ENCODE measurements around the gene ZSWIM2. TPM values are rescaled to one million over a fixed set of nuclear protein-coding genes. Genes with fewer than 3 reads are reported as not detected.
"Not testable (repeated sequence)": the region's sequence is repeated elsewhere in the genome, so short reads cannot be mapped to it uniquely, and the experiment has no call there.

Gene ZSWIM2
- not detected for polyA plus RNA-seq (ENCODE audit: insufficient read length in 3 of 3)

DNA sequence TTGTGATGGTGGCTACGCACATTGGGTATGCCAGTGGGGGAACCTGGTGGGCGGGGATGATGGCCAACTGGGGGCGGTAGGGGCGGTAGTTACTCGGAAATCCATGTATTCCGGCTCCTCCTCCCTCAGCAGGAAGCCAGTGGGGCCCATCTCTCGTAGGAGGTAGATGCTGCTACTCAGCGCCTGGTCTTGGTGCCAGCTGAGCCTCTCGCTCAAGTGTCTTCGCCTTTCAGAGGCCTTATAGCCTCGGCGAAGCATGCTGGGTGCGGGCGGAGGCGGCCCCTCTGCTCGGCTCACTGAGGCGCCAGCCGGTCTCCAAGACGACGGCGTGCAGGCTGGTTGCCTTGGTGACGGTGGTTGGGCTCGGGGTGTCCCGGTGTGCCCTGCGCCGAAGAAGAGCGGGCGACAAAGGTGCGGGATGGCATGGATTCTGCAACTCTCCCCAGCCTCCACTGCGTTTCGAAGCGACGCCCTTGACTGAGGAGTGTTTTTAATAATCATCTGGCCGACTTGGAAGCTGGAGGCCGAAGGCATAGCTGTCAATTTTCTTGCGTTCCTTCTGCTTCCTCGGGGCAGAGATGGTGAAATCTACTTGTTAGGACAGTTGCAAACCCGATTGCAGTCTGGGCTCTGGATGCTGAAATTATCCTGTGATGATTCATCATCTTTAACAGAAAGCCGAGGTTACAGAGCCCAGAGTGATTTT is at the start of gene ZSWIM2:
Gene ZSWIM2 (minus strand): TSS at position 298 of the 706 bp plus-strand sequence. CDS start 40 bp downstream, at position 258.
- DNase-seq (ENCODE audit: low read depth in 3 of 3, low spot score in 2 of 3) = peak in 1 of 3 donors; percentile 41

DNA sequence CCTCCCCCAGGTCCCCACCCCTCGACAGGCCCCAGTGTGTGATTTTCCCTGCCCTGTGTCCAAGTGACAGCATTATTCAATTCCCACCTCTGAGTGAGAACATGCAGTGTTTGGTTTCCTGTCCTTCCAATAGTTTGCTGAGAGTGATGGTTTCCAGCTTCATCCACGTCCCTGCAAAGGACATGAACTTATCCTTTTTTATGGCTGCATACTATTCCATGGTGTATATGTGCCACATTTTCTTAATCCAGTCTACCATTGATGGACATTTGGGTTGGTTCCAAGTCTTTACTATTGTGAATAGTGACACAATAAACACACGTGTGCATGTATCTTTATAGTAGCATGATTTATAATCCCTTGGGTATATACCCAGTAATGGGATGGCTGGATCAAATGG is 47.2 kb upstream of the ZSWIM2 start:
- not testable (repeated sequence) for DNase-seq (ENCODE audit: low read depth in 3 of 3, low spot score in 2 of 3)

- DNase-seq (ENCODE audit: low read depth in 3 of 3, low spot score in 2 of 3) = no peak
Observed at GRCh38 chr2:186895451-186895850, 46.5 kb upstream of the ZSWIM2 start.

- no peak for DNase-seq (ENCODE audit: low read depth in 3 of 3, low spot score in 2 of 3)
Observed at GRCh38 chr2:186894478-186894877, 45.5 kb upstream of the ZSWIM2 start.

GRCh38 chr2:186892821-186893220 is 43.9 kb upstream of the ZSWIM2 start:
- no peak for DNase-seq (ENCODE audit: low read depth in 3 of 3, low spot score in 2 of 3)

- no peak for DNase-seq (ENCODE audit: low read depth in 3 of 3, low spot score in 2 of 3)
Observed at GRCh38 chr2:186891185-186891621, 42.2 kb upstream of the ZSWIM2 start.

GRCh38 chr2:186889101-186889879 is 40.3 kb upstream of the ZSWIM2 start:
- DNase-seq (ENCODE audit: low read depth in 3 of 3, low spot score in 2 of 3) = no peak

DNA sequence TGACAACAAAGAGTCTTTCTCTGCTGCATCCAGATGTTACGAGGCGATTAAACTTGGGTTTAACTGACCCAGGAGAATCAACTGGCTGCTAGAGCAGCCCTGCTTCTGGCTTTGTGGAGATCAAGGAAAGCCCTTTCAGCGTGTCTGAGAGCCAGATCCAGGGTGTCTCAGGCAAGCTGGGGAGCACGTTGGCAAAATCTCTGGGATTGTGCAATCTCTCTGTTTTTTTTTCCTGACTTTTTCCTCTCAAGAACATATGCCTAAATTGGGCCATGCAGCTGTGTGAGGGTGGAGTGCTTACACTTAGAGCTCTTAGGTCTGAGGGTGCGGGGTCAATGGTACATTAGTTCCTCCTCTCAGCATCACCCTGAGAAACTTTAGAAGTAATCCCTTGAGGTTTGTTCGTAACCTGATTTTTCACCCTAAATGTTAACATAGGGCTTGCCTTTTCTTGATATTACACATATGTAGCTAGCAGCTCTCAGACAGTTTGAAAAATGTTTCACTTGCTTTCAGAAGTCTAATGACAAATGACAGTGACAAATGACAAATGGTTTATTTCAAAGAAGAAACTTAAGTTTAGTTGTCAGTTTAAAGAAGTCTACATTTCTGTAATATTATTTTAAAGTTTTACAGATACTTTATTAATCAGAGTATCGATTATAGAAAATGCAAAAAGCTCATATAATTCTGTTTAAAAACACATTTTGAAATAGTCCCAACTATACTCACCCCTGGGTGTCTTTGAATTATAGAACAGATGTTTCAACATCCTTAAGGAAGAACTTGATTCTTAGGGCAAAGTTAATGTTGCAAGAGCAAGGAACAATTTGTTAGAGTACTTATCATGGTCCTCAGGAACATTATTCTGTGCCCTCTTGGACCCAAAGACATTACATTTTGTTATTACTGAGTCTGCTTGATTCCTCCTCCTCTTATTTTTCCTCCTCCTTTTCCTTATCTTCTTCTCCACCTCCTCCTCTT is 38.4 kb upstream of the ZSWIM2 start:
- DNase-seq (ENCODE audit: low read depth in 3 of 3, low spot score in 2 of 3) = no peak

GRCh38 chr2:186884587-186884986 is 35.6 kb upstream of the ZSWIM2 start:
- DNase-seq (ENCODE audit: low read depth in 3 of 3, low spot score in 2 of 3) = no peak

GRCh38 chr2:186883666-186884065 is 34.7 kb upstream of the ZSWIM2 start:
- no peak for DNase-seq (ENCODE audit: low read depth in 3 of 3, low spot score in 2 of 3)

GRCh38 chr2:186882511-186883071 is 33.6 kb upstream of the ZSWIM2 start:
- DNase-seq (ENCODE audit: low read depth in 3 of 3, low spot score in 2 of 3) = no peak

DNA sequence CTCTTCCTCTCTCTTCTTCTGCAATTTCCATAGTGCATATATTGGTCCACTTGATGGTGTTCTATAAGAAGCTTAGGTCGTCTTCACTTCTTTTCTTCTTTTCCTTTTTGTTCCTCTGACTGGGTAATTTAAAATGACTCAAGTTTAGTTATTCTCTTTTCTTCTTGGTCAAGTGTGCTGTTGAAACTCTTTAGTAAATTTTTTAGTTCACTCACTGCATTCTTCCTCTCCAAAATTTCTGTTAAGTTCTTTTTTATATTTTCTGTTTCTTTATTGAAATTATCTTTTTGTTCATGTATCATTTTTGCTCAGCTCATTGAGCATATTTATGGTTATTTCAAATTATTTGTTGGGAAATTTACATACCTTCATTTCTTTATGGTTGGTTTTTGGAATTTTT is 32.7 kb upstream of the ZSWIM2 start:
- DNase-seq (ENCODE audit: low read depth in 3 of 3, low spot score in 2 of 3) = no peak

- DNase-seq (ENCODE audit: low read depth in 3 of 3, low spot score in 2 of 3) = no peak
Observed at GRCh38 chr2:186879312-186879711, 30.3 kb upstream of the ZSWIM2 start.

- no peak for DNase-seq (ENCODE audit: low read depth in 3 of 3, low spot score in 2 of 3)
Observed at GRCh38 chr2:186874713-186875112, 25.7 kb upstream of the ZSWIM2 start.

DNA sequence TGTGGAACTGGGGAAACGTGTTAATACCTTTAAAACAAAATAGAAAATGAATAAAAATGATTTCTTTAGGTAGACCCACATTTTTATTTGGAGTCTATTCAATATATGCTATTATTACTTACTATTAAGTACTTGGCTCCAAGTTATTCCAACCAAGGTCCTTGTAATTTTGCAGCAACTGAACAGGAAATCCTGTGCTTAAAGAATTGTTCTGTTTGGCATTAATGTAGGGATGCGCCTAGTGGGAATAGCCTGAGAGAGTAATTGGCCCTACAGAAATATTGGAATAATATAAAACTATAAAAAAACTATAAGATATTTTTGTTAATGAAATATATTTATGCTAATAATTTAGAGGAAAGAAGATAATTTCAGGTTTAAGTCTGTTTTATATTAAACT is 22.9 kb upstream of the ZSWIM2 start:
- DNase-seq (ENCODE audit: low read depth in 3 of 3, low spot score in 2 of 3) = no peak

GRCh38 chr2:186868344-186868743 is 19.4 kb upstream of the ZSWIM2 start:
- no peak for DNase-seq (ENCODE audit: low read depth in 3 of 3, low spot score in 2 of 3)

DNA sequence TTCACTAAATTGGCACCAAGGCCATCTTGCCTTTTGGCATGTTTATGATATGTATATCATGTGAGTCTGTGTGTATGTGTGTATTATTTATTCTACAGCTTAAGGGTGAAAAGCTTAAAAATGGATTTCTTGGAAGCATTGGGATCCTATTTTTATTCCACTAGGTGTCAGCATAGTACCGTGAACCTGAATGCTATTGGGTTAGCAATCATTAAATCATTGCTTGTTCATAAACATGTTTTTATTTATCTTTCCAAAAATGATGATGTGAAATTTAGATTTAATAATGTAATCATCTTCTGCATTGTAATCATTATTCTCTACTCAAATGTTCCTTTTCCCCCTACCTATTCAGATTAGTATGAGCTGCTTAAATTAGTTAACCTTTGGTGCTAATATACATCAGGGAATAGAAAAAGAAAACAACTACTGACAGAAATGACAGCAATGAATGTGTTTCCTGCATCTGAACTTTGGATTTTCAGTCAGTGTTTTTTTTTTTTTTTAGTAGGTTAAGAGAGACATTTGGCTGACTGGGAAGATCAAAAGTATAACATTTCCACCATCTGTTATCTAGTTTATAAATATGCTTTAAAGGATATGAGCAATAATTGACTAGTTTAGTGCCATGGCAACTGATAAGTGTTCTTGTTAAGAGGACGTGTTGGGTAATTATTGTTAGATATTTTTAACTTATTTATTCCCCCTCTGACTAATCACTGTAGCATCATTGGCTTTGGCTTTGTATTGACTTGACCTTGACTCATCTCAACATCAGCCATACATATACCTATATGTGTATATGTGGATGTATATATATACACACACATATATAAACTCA is 14.1 kb upstream of the ZSWIM2 start:
- DNase-seq (ENCODE audit: low read depth in 3 of 3, low spot score in 2 of 3) = no peak

DNA sequence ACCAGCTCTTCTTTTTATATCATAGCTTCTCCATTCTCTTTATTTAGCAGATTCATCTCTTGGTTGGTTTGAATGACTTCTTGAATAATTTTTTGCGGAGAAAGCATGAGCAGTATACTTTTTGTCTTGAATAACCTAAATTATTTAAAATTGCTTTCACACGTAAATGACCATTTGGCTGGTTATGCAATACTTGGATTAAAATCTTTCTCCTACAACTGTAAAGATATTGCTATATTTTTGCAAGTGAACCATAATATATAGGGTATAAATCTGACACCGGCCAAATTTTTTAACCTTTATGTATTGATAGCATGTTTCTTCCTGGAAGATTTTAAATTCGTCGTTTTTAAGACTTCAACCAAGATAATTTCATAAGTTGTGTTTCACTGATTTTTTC is 6.2 kb upstream of the ZSWIM2 start:
- no peak for DNase-seq (ENCODE audit: low read depth in 3 of 3, low spot score in 2 of 3)

DNA sequence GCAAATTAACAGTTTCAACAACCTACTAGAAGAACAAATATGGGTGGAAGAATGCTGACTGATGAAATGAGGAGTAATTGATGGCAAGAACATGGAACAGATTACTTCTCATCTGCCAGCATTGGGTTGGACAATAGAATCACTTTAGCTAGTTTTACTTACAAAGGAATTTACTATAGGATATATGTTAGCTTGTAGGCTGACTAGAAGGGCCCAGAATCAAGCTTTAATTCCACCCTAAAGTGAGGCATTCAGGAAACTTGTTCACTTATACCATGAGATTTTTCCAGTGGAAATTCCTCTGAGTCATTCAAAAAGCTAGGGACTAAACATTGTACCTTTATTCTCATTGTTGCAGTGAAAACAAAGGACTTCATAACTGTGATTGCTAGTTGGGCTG is 5.0 kb upstream of the ZSWIM2 start:
- DNase-seq (ENCODE audit: low read depth in 3 of 3, low spot score in 2 of 3) = no peak

- no peak for DNase-seq (ENCODE audit: low read depth in 3 of 3, low spot score in 2 of 3)
Observed at GRCh38 chr2:186852508-186852907, 3.5 kb upstream of the ZSWIM2 start.
